ENCODE data around the gene WDFY1. TPM values are rescaled to one million over a fixed set of nuclear protein-coding genes. Genes with fewer than 3 reads are reported as not detected.

The WDFY1 gene
- total and polyA plus RNA-seq, 2 donors (not counting 3 experiments of a cell fraction or from before 2014, with no cell fraction given), result 54.7 to 68.7 TPM

DNA sequence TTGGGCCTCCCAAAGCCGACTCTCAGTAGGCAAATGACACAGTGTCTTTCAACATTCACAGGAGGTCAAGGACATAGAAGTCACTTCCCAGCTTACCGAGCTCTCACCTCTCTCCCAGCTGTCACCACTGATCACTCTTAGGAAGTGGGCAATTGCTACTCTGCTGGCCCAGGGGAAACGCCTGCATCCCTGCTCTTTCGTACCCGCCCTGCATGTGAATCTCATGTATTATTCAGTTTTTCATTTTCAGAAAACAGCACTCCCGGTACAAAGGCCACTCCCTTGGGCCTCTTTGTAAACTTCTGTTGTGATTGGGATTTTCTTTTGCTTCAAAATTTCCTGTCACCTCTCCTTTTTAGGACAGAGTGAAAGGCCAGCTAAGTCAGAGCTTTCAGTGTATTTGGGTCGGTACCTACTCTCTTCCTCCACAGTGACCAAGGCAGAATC, 27.5 kb upstream of the WDFY1 start:
- dilution Hi-C loops (cut with MboI; ENCODE audit: extremely low pct_ligation_motif_present, low sequenced_read_pairs), result no loop called here
- no peak for FAIRE-seq
- Histone ChIP-seq H3K4me1 (ENCODE audit: control insufficient read depth, extremely low read depth, insufficient read depth, low read length) (peaks cover 6% of the 10 kb centered on the region), H3K9me3 (replicated peaks; ENCODE audit: control insufficient read depth, insufficient read depth, low read length) (no peaks in the 10 kb centered on the region), H3K9me1 (replicated peaks; ENCODE audit: control insufficient read depth, extremely low read depth, insufficient read depth, low read length) (peaks cover 2% of the 10 kb centered on the region), H4K20me1 (replicated peaks; ENCODE audit: control insufficient read depth, extremely low read depth, insufficient read depth, low read length) (no peaks in the 10 kb centered on the region), H3K4me2 (ENCODE audit: insufficient read depth, low read length) (no peak overlapping the region), H3K9ac (replicated peaks; ENCODE audit: extremely low read depth, insufficient read depth, low read length) (no peak overlapping the region), H3K36me3 (ENCODE audit: control insufficient read depth in 2 of 2, extremely low read depth in 1 of 2, insufficient read depth in 2 of 2, low read length in 2 of 2) (no peaks in the 10 kb centered on the region), H3K79me2 (ENCODE audit: control insufficient read depth, insufficient read depth, low read length) (no peaks in the 10 kb centered on the region), H3K27ac (ENCODE audit: insufficient read depth, low read depth, low read length) (no peak overlapping the region), H2AFZ (ENCODE audit: low read depth, low read length) (no peak overlapping the region), H3K27me3 (ENCODE audit: control insufficient read depth in 2 of 2, insufficient read depth in 2 of 2, low read length in 2 of 2) (no peaks in the 10 kb centered on the region), H3K4me3 (replicated peaks in 1 of 3; ENCODE audit: insufficient read depth in 1 of 3, low read depth in 1 of 3, low read length in 3 of 3) (no peak overlapping the region)
- intact Hi-C loops (cut with micrococcal nuclease), result no loop called here
- ChIA-PET POLR2A (no interaction called here), CTCF (interaction anchor here (1.3 to 12.5 kb wide), 3 partner anchors 21 to 387 kb away, joined by 4 to 545 read pairs (median 174); no protein-coding TSS in a partner anchor)
- TF ChIP-seq POLR2A (IDR thresholded peaks at IDR 0.05; ENCODE audit: low read depth, low read length) (no peak), MYC (IDR thresholded peaks at IDR 0.05; ENCODE audit: low read depth, low read length) (no peak), POLR2AphosphoS5 (IDR thresholded peaks at IDR 0.05; ENCODE audit: insufficient read depth, low read depth, low read length) (no peak), EZH2 (IDR thresholded peaks at IDR 0.05; ENCODE audit: borderline replicate concordance, low read depth, low read length, severe bottlenecking) (no peak), FOS (IDR thresholded peaks at IDR 0.05; ENCODE audit: borderline replicate concordance, insufficient read depth, low read length) (no peak), JUN (IDR thresholded peaks at IDR 0.05; ENCODE audit: borderline replicate concordance, insufficient read depth, insufficient read length, low read depth) (no peak), GATA2 (IDR thresholded peaks at IDR 0.05; ENCODE audit: insufficient read depth, insufficient read length, low read depth, low read length) (no peak)
- TF ChIP-seq, protein P1, sequence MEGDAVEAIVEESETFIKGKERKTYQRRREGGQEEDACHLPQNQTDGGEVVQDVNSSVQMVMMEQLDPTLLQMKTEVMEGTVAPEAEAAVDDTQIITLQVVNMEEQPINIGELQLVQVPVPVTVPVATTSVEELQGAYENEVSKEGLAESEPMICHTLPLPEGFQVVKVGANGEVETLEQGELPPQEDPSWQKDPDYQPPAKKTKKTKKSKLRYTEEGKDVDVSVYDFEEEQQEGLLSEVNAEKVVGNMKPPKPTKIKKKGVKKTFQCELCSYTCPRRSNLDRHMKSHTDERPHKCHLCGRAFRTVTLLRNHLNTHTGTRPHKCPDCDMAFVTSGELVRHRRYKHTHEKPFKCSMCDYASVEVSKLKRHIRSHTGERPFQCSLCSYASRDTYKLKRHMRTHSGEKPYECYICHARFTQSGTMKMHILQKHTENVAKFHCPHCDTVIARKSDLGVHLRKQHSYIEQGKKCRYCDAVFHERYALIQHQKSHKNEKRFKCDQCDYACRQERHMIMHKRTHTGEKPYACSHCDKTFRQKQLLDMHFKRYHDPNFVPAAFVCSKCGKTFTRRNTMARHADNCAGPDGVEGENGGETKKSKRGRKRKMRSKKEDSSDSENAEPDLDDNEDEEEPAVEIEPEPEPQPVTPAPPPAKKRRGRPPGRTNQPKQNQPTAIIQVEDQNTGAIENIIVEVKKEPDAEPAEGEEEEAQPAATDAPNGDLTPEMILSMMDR (IDR thresholded peaks at IDR 0.05; ENCODE audit: extremely low read depth in 1 of 2, insufficient read depth in 1 of 2, low read depth in 1 of 2, low read length in 2 of 2), result no peak
- TF ChIP-seq, protein P2, sequence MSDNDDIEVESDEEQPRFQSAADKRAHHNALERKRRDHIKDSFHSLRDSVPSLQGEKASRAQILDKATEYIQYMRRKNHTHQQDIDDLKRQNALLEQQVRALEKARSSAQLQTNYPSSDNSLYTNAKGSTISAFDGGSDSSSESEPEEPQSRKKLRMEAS (IDR thresholded peaks at IDR 0.05; ENCODE audit: insufficient read depth, insufficient read length), result no peak
- no peak for DNase-seq (ENCODE audit: low read depth, low spot score)
- no TSS peak for BruUV-seq (replicated peaks)

All from endothelial cell of umbilical vein (primary cell).